Uterus (tissue), 2 donors: ENCODE data around the gene STING1.

Source experiments
- CTCF ChIP-seq, 4 experiments: fragments of 200-600 bp in 2 of 4; fragments of 450-650 bp in 2 of 4; sonication (generic) in 2 of 4; IDR thresholded peaks; one replicate each; pipeline ENCODE4 v1.5.1; 2016 to 2019; ENCODE audit warnings: antibody characterized with exemption in 4 of 4, mild to moderate bottlenecking in 2 of 4, moderate library complexity in 1 of 4
- POLR2A ChIP-seq, 2 donors: fragments of 450-650 bp; IDR thresholded peaks; one replicate each; pipeline ENCODE4 v1.6.1; 2016; ENCODE audit warnings: antibody characterized with exemption in 2 of 2, mild to moderate bottlenecking in 1 of 2, moderate library complexity in 1 of 2

DNA sequence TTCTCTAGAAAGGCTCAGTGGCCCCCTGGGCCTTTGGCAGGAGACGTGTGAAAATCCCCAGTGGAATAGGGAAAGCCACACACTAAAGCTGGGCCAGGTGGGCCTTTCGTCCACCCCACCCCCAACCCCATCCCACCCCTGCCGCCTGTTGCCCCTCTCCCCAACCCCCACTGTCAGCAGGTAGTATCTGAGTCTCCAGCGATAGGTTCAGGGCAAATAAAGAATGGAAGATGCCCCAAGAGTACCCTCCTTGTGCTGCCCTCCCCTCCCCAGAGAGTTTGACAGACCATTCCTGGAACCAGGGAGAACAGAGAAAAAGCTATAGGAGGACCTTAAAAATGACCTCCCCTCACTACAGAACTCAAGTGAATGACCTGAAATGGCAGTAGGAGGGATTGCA lies 41.9 kb upstream of the STING1 start:
- no peak for TF ChIP-seq CTCF (IDR thresholded peaks at IDR 0.05)
- TF ChIP-seq POLR2A (IDR thresholded peaks at IDR 0.05): no peak
